ENCODE data around the gene CFAP20. TPM values are rescaled to one million over a fixed set of nuclear protein-coding genes. Genes with fewer than 3 reads are reported as not detected.

CFAP20 gene
- total RNA-seq, 1 donor from 2014 or later, result 24.9 TPM

GRCh38 chr16:58154345-58154744 is 25.2 kb upstream of the CFAP20 start:
- no peak overlapping the region for H3K27ac Mint-ChIP-seq
- CTCF ChIA-PET, result no interaction called here
- intact Hi-C loops (cut with micrococcal nuclease), result no loop called here
- H3K36me3 Mint-ChIP-seq (ENCODE audit: low read depth), result peaks cover 14% of the 10 kb centered on the region
- POLR2A ChIA-PET, result no interaction called here
- no peak for DNase-seq
- TF ChIP-seq, protein P1, sequence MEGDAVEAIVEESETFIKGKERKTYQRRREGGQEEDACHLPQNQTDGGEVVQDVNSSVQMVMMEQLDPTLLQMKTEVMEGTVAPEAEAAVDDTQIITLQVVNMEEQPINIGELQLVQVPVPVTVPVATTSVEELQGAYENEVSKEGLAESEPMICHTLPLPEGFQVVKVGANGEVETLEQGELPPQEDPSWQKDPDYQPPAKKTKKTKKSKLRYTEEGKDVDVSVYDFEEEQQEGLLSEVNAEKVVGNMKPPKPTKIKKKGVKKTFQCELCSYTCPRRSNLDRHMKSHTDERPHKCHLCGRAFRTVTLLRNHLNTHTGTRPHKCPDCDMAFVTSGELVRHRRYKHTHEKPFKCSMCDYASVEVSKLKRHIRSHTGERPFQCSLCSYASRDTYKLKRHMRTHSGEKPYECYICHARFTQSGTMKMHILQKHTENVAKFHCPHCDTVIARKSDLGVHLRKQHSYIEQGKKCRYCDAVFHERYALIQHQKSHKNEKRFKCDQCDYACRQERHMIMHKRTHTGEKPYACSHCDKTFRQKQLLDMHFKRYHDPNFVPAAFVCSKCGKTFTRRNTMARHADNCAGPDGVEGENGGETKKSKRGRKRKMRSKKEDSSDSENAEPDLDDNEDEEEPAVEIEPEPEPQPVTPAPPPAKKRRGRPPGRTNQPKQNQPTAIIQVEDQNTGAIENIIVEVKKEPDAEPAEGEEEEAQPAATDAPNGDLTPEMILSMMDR (IDR thresholded peaks at IDR 0.05), result no peak
- ATAC-seq (ENCODE audit: low read depth), result no peak
- no peaks in the 10 kb centered on the region for H3K27me3 Mint-ChIP-seq
- no peaks in the 10 kb centered on the region for H3K9me3 Mint-ChIP-seq
- H3K4me3 Mint-ChIP-seq, result no peak overlapping the region
- H3K4me1 Mint-ChIP-seq, result no peaks in the 10 kb centered on the region

- CTCF ChIA-PET, result no interaction called here
- no peak for ATAC-seq (ENCODE audit: low read depth)
- DNase-seq, result no peak
- Mint-ChIP-seq H3K4me3 (no peak overlapping the region), H3K27ac (no peak overlapping the region), H3K4me1 (no peaks in the 10 kb centered on the region), H3K36me3 (ENCODE audit: low read depth) (no peaks in the 10 kb centered on the region), H3K9me3 (no peaks in the 10 kb centered on the region), H3K27me3 (no peaks in the 10 kb centered on the region)
- intact Hi-C loops (cut with micrococcal nuclease), result no loop called here
- TF ChIP-seq, protein P1 (IDR thresholded peaks at IDR 0.05), result no peak
- POLR2A ChIA-PET, result no interaction called here
Observed at GRCh38 chr16:58152246-58152868, 23.2 kb upstream of the CFAP20 start.

GRCh38 chr16:58148526-58148925 is 19.3 kb upstream of the CFAP20 start:
- Mint-ChIP-seq H3K4me1 (no peaks in the 10 kb centered on the region), H3K27ac (no peak overlapping the region), H3K36me3 (ENCODE audit: low read depth) (peaks cover 13% of the 10 kb centered on the region), H3K27me3 (no peaks in the 10 kb centered on the region), H3K9me3 (no peaks in the 10 kb centered on the region), H3K4me3 (no peak overlapping the region)
- POLR2A ChIA-PET, result no interaction called here
- TF ChIP-seq, protein P1 (IDR thresholded peaks at IDR 0.05), result no peak
- intact Hi-C loops (cut with micrococcal nuclease), result no loop called here
- CTCF ChIA-PET, result no interaction called here
- ATAC-seq (ENCODE audit: low read depth) (no peak), DNase-seq (no peak)

DNA sequence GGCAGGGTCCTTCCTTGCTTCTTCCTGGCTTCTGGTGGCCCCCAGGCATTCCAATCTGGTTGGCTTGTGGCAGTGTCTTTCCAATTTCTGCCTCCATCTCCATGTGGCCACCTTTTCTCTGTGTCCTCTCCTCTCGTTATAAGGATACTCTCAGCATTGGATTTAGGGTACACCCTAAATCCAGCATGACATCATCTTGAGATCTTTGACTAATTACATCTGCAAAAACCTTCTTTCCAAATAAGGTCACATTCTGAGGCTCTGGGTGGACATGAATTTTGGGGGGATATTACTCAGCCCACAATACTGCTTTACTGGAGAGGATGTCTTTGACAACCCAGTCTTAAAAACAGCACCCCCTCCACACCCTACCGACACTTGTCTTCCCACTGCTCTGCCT is 18.9 kb upstream of the CFAP20 start:
- Mint-ChIP-seq H3K27me3 (no peaks in the 10 kb centered on the region), H3K9me3 (no peaks in the 10 kb centered on the region), H3K4me1 (no peaks in the 10 kb centered on the region), H3K36me3 (ENCODE audit: low read depth) (peaks cover 15% of the 10 kb centered on the region), H3K4me3 (no peak overlapping the region), H3K27ac (no peak overlapping the region)
- ChIA-PET CTCF (no interaction called here), POLR2A (no interaction called here)
- DNase-seq (no peak), ATAC-seq (ENCODE audit: low read depth) (no peak)
- TF ChIP-seq, protein P1 (IDR thresholded peaks at IDR 0.05), result no peak
- intact Hi-C loops (cut with micrococcal nuclease), result no loop called here

DNA sequence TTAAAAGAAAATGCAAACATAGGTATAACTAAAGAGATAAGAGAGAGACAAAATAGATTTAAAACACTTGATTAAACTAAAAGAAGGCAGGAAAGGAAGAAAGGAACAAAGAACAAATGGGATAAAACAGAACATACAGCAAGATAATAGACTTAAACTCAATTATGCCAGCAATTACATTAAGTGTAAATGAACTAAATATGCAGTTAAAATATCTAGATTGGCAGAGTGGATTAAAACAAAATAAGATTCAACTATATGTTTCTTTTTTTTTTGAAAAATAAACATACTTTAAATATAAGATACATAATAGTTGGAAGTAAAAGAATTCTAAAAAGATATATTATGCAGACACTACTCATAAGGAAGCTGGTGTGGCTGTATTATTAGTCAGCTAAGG is 9.7 kb upstream of the CFAP20 start:
- Mint-ChIP-seq H3K27me3 (no peaks in the 10 kb centered on the region), H3K27ac (no peak overlapping the region), H3K36me3 (ENCODE audit: low read depth) (peaks cover 36% of the 10 kb centered on the region), H3K4me1 (no peaks in the 10 kb centered on the region), H3K4me3 (no peak overlapping the region), H3K9me3 (peaks cover 12% of the 10 kb centered on the region)
- ChIA-PET POLR2A (no interaction called here), CTCF (no interaction called here)
- DNase-seq, result no peak
- intact Hi-C loops (cut with micrococcal nuclease), result no loop called here
- TF ChIP-seq, protein P1 (IDR thresholded peaks at IDR 0.05), result no peak
- no peak for ATAC-seq (ENCODE audit: low read depth)
